ENCODE measurements around the gene DMXL2.
A peak's percentile ranks its signal among the peaks of the same experiment; 100 is the strongest.
"Not testable (repeated sequence)": the region's sequence is repeated elsewhere in the genome, so short reads cannot be mapped to it uniquely, and the experiment has no call there.

The DMXL2 gene

GRCh38 chr15:51622604-51623370 is at the start of gene DMXL2:
DMXL2 (minus strand) TSS chr15:51622771; CDS start chr15:51622545, 226 bp downstream.
- peak; percentile 73 for DNase-seq

GRCh38 chr15:51672155-51672687 is 49.6 kb upstream of the DMXL2 start:
- DNase-seq = no peak

GRCh38 chr15:51669381-51669780 is 46.8 kb upstream of the DMXL2 start:
- DNase-seq = no peak

- no peak for DNase-seq
Measured at GRCh38 chr15:51668446-51668845, 45.9 kb upstream of the DMXL2 start.

- DNase-seq = no peak
Measured at GRCh38 chr15:51667478-51667877, 44.9 kb upstream of the DMXL2 start.

- DNase-seq = no peak
Measured at GRCh38 chr15:51661072-51661471, 38.5 kb upstream of the DMXL2 start.

- DNase-seq = no peak
Measured at GRCh38 chr15:51658664-51659063, 36.1 kb upstream of the DMXL2 start.

GRCh38 chr15:51655401-51656057 is 33.0 kb upstream of the DMXL2 start:
- DNase-seq = not testable (repeated sequence)

- DNase-seq = no peak
Measured at GRCh38 chr15:51652084-51652668, 29.6 kb upstream of the DMXL2 start.

- DNase-seq = peak; percentile 68
Measured at GRCh38 chr15:51649659-51650521, 27.3 kb upstream of the DMXL2 start.

- DNase-seq = not testable (repeated sequence)
Measured at GRCh38 chr15:51648643-51649042, 26.1 kb upstream of the DMXL2 start.

- not testable (repeated sequence) for DNase-seq
Measured at GRCh38 chr15:51648101-51648500, 25.5 kb upstream of the DMXL2 start.

- peak; percentile 4 for DNase-seq
Measured at GRCh38 chr15:51647128-51647562, 24.6 kb upstream of the DMXL2 start.

GRCh38 chr15:51642696-51643095 is 20.1 kb upstream of the DMXL2 start:
- DNase-seq = no peak

- no peak for DNase-seq
Measured at GRCh38 chr15:51641490-51642130, 19.0 kb upstream of the DMXL2 start.

- DNase-seq = no peak
Measured at GRCh38 chr15:51634591-51635198, 12.1 kb upstream of the DMXL2 start.

- DNase-seq = no peak
Measured at GRCh38 chr15:51629612-51630011, 7.0 kb upstream of the DMXL2 start.

GRCh38 chr15:51625236-51625635 is 2.7 kb upstream of the DMXL2 start:
- DNase-seq = no peak

- no peak for DNase-seq
Measured at GRCh38 chr15:51624022-51624421, 1.5 kb upstream of the DMXL2 start.

GRCh38 chr15:51623386-51623938 is 891 bp upstream of the DMXL2 start:
- DNase-seq = no peak

- DNase-seq = peak; percentile 14
Measured at GRCh38 chr15:51621936-51622603, 501 bp downstream of the DMXL2 start.
